ENCODE data around the gene STRIP1. TPM values are rescaled to one million over a fixed set of nuclear protein-coding genes. Genes with fewer than 3 reads are reported as not detected.

STRIP1 gene
- polyA plus RNA-seq, 3 donors, result 10.4 to 16.3 (median 11.7) TPM

DNA sequence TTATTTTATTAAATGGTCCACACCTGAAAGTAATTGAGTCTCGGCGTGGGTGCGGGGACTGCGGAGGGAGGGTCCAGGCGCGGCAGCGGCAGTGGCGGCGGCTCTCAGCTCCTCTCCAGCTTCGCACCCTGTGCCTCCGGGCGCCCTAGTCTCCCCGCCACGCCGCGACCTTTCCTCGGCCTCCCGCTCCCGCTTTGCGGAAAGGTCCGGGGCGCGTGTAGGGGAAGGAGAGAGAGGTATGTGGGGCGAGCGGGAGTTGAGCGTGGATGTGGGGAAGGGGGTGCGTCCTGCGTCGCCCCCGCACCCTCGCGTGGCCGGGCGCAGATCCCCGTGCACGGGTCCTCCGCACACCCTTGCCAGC, 49.4 kb downstream of the STRIP1 start:
- H3K27ac ChIP-seq (ENCODE audit: low read depth, low read length), result no peak overlapping the region
- 5 to 14% (median 6%) methylated on average over 36 to 37 of the region's 37 CpGs for WGBS, 3 donors

GRCh38 chr1:110084227-110085078, 50.0 kb downstream of the STRIP1 start:
- 2 to 4% (median 3%) methylated on average over 71 to 72 of the region's 72 CpGs for WGBS, 3 donors
- no peak overlapping the region for H3K27ac ChIP-seq (ENCODE audit: low read depth, low read length)

- H3K27ac ChIP-seq (ENCODE audit: low read depth, low read length), result no peak overlapping the region
- WGBS, 3 donors, result 78 to 91% (median 86%) methylated on average over 5 of the region's 5 CpGs
Measured at GRCh38 chr1:110085671-110086070, 51.2 kb downstream of the STRIP1 start.

DNA sequence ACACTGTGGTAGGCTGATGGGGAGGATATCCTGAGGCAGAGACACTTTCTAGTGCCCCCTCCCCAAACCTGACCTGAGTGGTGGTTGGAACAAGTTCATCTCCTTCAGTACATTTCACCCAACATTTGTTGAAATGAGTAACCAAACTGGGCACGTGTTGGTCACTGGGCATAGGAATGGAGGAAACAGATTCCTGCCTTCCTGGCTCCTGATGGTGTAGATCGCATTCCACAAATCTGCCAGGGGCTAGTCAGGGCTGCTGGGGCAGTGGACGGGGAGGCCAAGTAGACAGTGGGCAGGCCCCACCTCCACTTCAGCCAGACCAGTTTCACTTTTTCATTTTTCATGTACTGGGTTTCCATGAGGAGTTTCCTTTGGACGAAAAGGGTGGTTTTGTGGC, 52.5 kb downstream of the STRIP1 start:
- H3K27ac ChIP-seq (ENCODE audit: low read depth, low read length), result no peak overlapping the region
- 69 to 81% (median 78%) methylated on average over 4 of the region's 4 CpGs for WGBS, 3 donors

GRCh38 chr1:110087812-110088738, 53.7 kb downstream of the STRIP1 start:
- 47 to 54% (median 53%) methylated on average over 15 of the region's 15 CpGs for WGBS, 3 donors

DNA sequence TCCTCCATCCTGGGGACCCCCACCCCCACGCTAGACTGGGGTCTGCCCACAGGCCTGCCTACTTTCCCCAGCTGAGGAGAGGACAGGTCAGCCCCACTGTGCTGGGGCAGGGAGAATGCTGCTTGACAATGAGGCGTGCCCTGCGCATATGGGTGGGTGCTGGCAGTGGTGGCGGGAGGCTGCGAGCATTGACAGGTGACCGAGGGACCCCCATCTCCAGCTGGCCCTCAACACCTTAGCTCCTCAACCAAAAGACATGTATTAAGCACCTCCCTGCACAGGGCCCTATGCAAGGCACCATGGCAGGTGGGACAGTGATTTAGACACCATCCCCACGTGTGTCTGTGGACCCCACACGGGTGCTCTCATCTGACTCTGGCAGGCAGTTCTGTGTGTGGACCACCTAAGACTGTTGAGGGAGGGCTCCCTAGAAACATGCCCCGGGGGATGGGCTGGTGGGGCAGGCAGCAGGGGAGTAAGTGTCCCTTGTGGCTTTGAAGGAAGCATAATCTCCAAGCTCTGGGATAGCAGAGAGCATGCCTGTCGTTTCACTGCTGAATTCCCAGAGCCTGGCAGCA, 54.4 kb downstream of the STRIP1 start:
- WGBS, 3 donors, result 71 to 88% (median 82%) methylated on average over 10 of the region's 10 CpGs

More at GRCh38 chr1:110087812-110088738, 53.7 kb downstream of the STRIP1 start:
- no peak overlapping the region for H3K27ac ChIP-seq (ENCODE audit: low read depth, low read length)

GRCh38 chr1:110089561-110090275, 55.3 kb downstream of the STRIP1 start:
- WGBS, 3 donors, result 42 to 55% (median 46%) methylated on average over 7 of the region's 7 CpGs
- H3K27ac ChIP-seq (ENCODE audit: low read depth, low read length), result no peak overlapping the region

More for the DNA sequence above, 54.4 kb downstream of the STRIP1 start:
- no peak overlapping the region for H3K27ac ChIP-seq (ENCODE audit: low read depth, low read length)

DNA sequence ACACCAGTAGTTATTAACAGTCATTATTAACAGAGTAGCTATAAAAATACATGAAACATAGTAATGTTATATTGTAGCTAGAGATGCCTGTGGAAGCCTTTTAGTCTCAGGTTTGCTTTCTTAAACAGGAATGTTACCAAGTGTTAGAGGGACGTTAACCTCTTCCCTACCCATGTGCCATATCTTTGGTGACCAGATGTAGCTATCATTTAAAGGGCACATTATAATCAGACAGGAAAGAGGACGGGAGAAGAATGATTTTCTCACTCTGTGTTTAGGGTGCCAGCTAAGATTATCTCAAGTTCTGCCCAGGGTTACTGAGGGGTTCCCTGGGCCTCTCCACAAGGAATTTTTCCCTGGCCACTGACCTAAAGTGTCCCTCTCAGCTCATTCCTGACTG, 57.0 kb downstream of the STRIP1 start:
- H3K27ac ChIP-seq (ENCODE audit: low read depth, low read length), result no peak overlapping the region
- 46 to 77% (median 68%) methylated on average over 2 of the region's 2 CpGs for WGBS, 3 donors

GRCh38 chr1:110091791-110092190, 57.4 kb downstream of the STRIP1 start:
- H3K27ac ChIP-seq (ENCODE audit: low read depth, low read length), result no peak overlapping the region
- WGBS, 3 donors, result 73 to 86% (median 77%) methylated on average over 3 of the region's 3 CpGs

DNA sequence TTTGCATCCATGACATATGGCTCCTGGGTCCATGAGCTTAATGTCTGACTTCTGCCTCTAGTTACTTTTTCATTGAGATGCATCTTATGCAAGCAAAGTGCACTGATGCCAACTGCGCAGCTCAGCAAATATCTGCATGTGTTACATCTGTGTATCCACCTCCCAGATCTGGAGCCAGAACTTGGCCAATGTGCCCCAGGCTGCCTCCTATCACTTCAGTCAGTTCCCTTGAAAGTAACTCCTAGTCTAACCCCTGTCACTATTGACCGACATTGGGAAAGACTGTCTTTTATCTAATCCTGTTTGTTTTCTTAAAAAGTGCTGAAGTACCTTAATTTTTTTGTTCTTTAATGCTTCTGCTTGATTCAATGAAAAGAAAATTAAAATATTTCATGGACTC, 58.6 kb downstream of the STRIP1 start:
- no peak overlapping the region for H3K27ac ChIP-seq (ENCODE audit: low read depth, low read length)
- WGBS, 3 donors, result 80 to 92% (median 86%) methylated on average over 2 of the region's 2 CpGs

DNA sequence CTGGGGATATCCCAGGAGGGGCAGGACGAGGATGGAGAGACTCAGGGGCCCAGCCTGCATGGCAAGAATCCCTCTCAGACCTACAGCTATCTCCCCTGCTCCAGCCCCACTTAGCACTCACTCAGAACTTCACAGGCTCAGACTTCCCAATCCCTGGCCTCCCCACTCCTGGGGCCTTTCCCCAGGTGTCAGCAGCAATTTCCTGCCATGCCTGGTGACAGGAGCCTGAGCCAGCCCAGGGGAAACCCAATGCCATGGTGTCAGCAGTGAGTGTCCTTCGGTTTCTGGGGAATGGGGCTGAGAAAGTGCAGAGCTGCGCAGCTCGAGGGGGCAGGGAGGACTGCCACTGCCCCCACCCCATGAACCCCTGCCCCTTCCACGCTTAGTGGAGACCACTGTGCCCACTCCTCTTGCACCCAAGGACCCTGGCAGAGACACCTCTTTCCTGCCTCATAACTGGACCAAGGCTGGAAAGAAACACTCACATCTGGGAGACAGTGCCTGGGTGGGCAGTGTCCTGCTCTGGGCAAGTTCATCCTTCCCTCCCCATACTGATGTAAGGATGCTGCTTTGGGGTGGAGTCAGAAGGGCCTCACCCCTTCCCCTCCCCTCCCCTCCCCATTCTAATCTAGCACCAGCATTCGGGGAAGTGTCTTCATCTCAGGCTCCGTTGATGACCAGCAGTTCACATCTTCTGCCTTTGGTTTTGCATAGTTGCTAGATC, 60.7 kb downstream of the STRIP1 start:
- WGBS, 3 donors, result 62 to 68% (median 66%) methylated on average over 7 of the region's 7 CpGs
- H3K27ac ChIP-seq (ENCODE audit: low read depth, low read length), result no peak overlapping the region

- 64 to 87% (median 85%) methylated on average over 11 of the region's 11 CpGs for WGBS, 3 donors
- no peak overlapping the region for H3K27ac ChIP-seq (ENCODE audit: low read depth, low read length)
Measured at GRCh38 chr1:110097507-110098221, 63.2 kb downstream of the STRIP1 start.

DNA sequence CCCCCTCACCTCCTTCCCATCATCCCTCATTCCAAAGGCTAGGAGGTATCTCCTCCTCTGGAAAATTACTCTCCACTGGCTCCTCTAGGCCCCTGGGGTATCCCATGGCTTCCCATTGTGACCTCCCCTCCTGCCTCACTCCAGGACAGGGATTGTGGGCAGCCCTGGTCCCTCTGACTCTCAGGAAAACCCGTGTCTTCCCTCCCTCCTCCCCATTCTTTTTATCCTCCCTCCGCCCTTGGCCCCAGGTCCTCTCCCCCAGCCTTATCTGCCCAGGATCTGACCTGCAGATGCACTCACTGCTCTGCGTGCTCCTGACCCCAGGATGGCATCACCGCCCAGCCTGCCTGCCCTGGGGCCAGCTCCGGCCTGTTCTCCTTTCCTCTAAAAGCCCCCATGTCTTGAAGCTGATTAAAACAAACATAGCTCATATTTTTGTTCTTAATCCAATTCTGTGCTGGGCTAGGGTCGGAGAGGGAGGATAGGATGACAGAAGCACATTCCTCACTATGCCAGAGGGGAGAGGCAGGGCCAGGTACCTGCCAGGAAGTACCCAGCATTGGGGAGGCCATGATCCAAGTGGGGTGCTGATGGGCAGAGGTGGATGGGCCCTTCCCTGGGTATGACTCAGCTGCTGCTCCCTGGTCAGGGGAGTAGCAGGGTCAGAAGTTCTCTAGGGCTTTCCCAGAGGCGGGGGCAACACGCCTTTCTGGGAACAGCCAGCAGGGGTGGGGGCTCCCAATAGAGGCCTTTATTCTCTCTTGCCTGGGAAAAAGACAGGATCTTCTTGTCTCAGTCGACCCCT, 64.0 kb downstream of the STRIP1 start:
- no peak overlapping the region for H3K27ac ChIP-seq (ENCODE audit: low read depth, low read length)
- WGBS, 3 donors, result 69 to 81% (median 71%) methylated on average over 9 of the region's 9 CpGs

DNA sequence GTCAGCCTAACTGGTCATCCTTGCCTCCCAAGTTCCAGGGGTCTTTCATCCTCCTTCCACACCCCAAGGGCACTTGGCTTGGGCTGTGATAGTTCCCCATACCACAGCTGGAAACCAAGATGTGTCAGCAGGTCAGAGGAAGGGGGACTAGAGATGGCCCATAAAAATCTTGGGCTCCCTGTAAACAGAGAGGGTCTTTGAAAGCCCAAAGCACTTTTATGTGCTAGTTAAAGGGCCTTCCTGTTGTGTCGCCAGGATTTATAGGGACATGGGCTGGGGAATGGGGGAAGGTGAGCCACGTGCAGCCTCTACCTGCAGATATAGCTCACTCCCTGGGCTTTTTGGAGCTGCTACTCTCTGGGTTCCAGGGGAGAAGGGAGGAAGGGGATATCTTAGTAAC, 65.9 kb downstream of the STRIP1 start:
- WGBS, 3 donors, result 58 to 95% (median 91%) methylated on average over 2 of the region's 2 CpGs
- H3K27ac ChIP-seq (ENCODE audit: low read depth, low read length), result no peak overlapping the region

- WGBS, 3 donors, result 35 to 65% (median 40%) methylated on average over 7 of the region's 7 CpGs
- no peak overlapping the region for H3K27ac ChIP-seq (ENCODE audit: low read depth, low read length)
Measured at GRCh38 chr1:110102081-110102480, 67.7 kb downstream of the STRIP1 start.

Data from adipose tissue (tissue), 3 donors.